Testis (tissue), 2 donors: ENCODE results near the gene RAD23B.

Source experiments
- POLR2A ChIP-seq: fragments of 450-650 bp; IDR thresholded peaks from one replicate; pipeline ENCODE4 v1.6.1; 2017; ENCODE audit warnings: antibody characterized with exemption, mild to moderate bottlenecking, moderate library complexity
- TF ChIP-seq, protein P1 (sequence below), 3 experiments: fragments of 450-650 bp in 2 of 3; fragments of 200-600 bp in 1 of 3; sonication (generic) in 1 of 3; IDR thresholded peaks; one replicate each; pipeline ENCODE4 v1.5.1; 2016 to 2019; ENCODE audit warnings: antibody characterized with exemption in 3 of 3, mild to moderate bottlenecking in 2 of 3, moderate library complexity in 1 of 3

GRCh38 chr9:107239474-107239873, 43.6 kb upstream of the RAD23B start:
- TF ChIP-seq, protein P1, sequence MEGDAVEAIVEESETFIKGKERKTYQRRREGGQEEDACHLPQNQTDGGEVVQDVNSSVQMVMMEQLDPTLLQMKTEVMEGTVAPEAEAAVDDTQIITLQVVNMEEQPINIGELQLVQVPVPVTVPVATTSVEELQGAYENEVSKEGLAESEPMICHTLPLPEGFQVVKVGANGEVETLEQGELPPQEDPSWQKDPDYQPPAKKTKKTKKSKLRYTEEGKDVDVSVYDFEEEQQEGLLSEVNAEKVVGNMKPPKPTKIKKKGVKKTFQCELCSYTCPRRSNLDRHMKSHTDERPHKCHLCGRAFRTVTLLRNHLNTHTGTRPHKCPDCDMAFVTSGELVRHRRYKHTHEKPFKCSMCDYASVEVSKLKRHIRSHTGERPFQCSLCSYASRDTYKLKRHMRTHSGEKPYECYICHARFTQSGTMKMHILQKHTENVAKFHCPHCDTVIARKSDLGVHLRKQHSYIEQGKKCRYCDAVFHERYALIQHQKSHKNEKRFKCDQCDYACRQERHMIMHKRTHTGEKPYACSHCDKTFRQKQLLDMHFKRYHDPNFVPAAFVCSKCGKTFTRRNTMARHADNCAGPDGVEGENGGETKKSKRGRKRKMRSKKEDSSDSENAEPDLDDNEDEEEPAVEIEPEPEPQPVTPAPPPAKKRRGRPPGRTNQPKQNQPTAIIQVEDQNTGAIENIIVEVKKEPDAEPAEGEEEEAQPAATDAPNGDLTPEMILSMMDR (IDR thresholded peaks at IDR 0.05): no peak
- TF ChIP-seq POLR2A: no peak
